Right renal pelvis (tissue), 4 donors: ENCODE measurements around the gene ZNF71. TPM values are rescaled to one million over a fixed set of nuclear protein-coding genes. Genes with fewer than 3 reads are reported as not detected.
A peak's percentile ranks its signal among the peaks of the same experiment; 100 is the strongest.
"Not testable (repeated sequence)": the region's sequence is repeated elsewhere in the genome, so short reads cannot be mapped to it uniquely, and the experiment has no call there.

Experiments
- DNase-seq, 4 donors: peaks; one replicate each; pipeline ENCODE4 v3.0.0-alpha.2; 2013; ENCODE audit warnings: low read depth in 4 of 4, low spot score in 3 of 4, missing footprints in 1 of 4
- polyA plus RNA-seq, 4 donors: library from polyadenylated mRNA; unstranded; fragments of 120-200 nt; gene quantifications; one replicate each; pipeline ENCODE4 v1.2.1, GENCODE V29; 2013; ENCODE audit not compliant: insufficient read length in 4 of 4

ZNF71 gene
- polyA plus RNA-seq, 4 donors: 8.4 to 9.3 (median 8.9) TPM

DNA sequence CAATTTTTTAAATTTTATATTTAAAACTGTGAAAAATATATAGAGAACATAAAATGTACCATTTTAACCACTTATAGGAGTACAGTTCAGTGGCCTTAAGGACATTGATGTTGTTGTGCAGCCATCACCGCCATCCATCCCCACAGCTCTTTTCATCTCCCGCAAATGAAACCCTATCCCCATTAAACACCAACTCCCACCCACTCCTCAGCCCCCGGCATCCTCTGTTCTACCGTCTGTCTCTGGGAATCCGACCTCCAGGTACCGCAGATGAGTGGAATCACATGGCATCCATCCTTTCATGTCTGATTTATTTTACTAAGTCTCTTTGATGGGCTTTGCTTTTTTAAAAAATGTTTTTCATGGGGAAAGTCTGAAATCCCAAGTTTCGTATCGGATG is 24.0 kb downstream of the ZNF71 start:
- DNase-seq: no peak

DNA sequence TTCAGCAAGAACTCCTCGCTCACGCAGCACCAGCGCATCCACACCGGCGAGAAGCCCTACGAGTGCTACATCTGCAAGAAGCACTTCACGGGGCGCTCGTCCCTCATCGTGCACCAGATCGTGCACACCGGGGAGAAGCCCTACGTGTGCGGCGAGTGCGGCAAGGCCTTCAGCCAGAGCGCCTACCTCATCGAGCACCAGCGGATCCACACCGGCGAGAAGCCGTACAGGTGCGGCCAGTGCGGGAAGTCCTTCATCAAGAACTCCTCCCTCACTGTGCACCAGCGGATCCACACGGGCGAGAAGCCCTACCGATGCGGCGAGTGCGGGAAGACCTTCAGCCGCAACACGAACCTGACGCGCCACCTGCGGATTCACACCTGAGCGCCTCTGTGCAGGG is 27.3 kb downstream of the ZNF71 start:
- no peak for DNase-seq

DNA sequence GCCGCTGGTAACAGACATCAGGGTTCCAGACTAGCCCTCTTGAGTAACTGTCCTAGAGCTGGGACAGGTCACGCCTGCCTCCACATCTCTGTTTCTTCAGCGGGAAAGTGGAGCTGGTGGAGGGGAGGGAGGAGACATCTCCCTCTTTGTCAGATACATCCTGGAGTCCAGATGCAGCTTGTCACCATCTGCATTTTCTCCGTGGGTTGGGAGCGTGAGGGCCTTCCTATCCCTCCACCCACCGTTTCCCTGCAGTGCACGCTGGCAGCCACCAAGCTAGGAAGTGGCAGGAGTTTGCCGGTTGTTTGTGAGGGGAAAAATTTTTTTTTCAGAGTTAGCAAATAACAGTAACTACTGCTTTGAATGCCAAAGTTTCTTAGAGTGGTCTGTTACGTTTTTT is 27.9 kb downstream of the ZNF71 start:
- no peak for DNase-seq

DNA sequence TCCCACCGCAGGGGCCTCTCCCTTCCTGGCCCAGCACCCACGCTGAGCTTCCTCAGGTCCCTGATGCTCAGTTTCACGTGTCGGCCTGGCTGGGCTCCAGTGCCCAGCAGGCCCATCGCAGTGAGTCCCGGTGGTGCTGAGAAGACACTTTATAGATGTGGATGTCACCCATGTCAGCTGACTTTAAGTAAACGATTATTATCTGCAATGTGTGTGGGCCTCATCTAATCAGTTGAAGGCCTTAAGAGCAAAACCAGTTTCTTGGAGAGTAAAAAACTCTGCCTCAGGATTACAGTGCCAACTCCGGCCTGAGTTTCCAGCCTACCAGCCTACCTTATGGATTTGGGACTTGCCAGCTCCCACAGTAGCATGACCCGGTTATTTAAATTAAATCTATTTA is 30.6 kb downstream of the ZNF71 start:
- DNase-seq: no peak

DNA sequence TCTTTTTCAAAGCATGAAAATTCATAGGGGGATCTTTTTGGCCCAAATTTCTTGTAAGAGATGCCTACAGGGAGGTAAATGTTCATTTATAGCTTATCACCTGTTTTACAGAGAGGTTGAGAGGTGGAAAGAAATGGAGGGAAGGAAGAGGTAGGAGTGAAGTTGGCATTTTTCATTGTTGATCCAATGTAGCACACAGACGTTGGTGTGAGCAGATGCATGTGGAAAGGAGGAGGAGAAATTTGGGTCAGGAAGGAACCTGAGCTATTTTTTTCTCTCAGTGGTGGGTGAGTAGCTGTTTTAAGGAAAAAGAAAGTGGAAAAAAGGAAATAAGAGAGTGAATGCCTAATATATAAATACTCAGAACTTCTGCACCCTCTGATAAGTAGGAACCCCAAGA is 37.9 kb downstream of the ZNF71 start:
- no peak for DNase-seq

DNA sequence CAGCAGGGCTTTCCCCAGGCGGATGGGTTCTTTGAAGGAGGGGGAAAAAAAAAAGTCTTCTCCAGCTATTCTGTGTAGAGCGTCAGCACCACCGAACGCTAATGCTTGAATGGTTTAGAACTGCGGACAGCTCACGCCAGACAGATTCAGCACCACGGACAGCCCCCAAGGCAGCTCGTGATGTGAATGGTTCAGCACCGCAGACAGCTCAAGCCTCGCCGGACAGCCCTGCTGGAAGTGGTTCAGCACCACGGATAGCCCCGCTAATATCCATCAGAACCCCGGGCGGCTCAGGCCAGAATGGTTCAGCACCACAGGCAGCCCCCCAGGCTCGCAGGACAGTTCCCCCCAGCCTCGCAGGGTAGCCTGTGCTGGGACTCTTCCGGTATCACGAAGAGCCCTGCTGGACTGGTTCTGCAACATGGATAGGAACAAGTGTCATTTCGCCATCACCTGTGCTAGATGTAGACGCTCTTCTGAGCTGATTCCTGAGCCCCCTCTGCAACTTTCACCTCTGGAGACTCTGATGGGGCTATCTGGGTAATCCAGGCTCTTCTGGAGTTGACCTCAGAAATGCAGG is 43.0 kb downstream of the ZNF71 start:
- peak; percentile 88 to 92 (median 90) for DNase-seq

DNA sequence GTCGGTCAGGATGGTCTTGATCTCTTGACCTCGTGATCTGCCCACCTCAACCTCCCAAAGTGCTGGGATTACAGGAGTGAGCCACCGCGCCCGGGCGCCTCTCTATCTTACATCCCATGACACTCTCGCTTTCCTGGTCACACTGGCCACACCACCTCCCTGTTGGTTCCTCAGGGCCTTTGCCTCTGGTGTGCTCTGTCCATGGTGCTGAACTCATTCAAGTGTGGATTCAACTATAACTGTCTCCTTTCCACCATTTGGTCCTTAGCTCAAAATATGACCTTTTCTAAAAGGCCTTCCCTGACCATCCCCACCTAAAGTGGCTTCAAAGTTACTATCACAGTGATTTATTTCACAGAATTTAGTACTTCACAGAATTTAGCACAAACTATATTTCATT is 44.1 kb downstream of the ZNF71 start:
- peak in 3 of 4 donors; percentile 13 to 26 (median 18) for DNase-seq

DNA sequence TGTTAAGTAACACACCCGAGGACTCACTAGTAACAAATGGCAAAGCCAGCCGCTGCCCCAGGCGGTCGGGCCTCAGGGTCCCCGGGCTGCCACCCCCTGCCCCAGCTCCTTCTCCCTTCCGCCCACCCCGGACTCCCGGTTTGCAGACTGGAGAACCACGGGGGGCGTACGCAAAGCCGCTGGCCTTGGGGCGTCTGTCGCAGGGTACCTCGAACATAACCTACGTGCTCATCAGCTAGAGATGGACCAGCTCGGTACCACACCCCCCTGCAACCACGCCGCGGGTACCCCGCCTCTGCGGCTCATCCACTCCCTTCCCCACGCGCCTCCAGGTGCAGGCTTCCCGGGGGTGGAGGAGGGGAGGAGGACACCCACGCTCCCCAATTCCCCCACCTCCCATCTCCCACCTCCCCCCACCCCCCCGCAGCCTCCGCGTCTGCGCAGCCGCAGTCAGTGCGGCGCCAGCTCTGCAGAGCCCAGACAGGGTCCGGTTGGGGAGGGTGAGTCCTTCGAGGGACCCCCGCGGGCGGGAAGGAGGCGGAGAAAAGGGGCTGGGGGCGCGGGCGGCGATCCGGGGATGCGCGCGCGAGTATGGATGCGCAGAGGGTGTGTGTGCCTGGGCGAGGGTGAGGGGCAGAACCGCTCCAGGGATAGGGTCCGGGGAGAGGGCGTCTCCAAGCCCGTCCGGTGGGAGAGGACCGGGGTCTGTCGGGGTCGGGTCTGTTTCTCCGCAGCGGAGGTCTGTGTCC is 47.8 kb downstream of the ZNF71 start, which contains the start of gene SMIM17:
Gene SMIM17, plus strand, starts transcription at position 449 of the 749 bp plus-strand sequence. CDS start 2,509 bp downstream, outside the sequence.
- DNase-seq: no peak

DNA sequence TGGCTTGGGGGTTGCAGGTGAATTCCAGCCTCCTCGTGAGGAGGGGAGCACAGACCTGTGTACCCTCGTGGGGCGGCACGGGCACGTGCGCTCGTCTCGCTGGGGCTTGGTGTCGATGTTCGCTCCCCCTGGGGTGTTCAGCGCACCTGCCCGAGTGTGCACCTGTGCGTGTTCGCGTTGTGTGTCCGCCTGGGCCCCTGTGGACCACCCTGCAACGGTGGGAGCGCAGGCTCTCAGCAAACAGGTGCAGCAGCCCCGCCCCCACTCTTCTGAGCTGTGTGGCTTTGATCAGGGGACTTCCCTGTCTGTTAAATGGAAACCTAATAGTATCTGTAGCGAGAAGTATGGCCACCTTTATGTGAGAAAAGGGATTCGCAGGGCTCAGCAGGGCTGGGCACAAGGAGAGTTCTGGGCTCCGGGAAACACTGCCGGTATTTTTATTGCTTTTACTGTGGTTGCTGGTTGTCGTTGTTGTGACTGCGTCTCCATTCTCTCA is 48.4 kb downstream of the ZNF71 start:
- no peak for DNase-seq

DNA sequence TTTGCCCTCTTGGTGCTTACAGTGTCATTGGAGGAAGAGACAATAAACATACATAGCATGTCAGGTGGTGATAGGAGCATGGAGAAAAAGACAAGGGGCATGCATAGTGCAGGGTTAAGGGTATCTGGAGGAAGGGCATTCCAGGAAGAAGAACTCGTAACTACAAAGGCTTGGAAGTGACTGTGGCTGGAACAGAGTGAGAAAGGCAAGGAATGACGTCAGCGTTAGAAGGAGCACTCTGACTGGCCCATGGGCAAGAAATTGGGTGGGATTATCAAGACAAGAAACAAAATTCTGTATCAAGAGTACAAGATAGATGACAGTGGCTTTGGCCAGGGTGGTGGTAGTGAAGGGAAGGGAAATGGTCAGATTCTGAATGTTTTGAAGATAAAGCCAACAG is 59.0 kb downstream of the ZNF71 start:
- DNase-seq: no peak

DNA sequence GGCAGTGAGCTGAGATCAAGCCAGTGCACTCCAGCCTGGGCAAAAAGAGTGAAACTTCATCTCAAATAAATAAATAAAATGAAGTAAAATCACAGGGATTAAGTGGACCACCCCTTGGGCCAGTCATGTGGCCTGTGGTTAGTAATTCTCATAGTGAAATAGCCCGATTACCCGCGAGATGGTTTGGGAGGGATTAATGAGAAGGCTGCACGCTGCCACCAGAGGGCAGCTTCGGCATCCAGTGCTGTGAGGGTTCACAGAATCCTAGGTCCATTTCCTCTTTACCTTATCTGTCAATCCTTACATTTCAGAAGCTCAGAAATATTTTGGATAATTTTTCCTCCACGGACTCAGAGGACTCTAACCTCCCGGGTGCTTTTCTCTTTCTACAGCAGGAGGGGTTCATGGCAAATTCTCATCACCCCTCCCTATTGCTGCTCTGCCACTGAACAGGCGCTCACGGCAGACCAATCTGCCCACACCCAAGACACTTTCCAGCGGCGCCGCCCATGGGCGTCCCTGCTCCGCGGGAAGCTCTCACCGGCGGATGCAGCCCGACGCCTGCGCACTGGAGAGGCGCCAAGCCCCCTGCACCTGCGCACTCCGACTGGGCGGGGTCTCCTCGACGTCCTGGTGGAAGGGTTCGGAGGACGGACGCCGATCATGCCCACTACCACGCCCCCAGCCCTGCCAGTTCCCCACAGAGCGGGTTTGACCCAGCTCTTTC is 65.4 kb downstream of the ZNF71 start:
- no peak for DNase-seq

DNA sequence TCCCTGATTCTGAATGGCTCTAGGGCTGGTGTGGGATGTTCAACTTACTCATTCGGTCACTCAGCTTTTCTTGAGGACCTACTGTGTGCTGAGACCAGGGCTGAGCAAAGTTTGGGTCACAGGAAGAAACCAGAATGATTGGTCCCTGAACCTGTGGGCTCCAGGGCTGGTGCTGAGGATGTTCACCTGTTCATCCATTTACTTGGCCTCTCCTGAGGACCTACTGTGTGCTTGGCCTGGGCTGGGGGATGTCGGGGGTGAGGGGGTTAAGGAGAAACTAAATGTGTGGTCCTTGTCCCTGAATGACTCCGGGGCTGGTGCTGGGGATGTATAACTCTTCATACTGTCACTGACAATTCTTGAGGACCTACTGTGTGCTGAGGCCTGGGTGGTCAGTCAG is 66.1 kb downstream of the ZNF71 start:
- no peak for DNase-seq

DNA sequence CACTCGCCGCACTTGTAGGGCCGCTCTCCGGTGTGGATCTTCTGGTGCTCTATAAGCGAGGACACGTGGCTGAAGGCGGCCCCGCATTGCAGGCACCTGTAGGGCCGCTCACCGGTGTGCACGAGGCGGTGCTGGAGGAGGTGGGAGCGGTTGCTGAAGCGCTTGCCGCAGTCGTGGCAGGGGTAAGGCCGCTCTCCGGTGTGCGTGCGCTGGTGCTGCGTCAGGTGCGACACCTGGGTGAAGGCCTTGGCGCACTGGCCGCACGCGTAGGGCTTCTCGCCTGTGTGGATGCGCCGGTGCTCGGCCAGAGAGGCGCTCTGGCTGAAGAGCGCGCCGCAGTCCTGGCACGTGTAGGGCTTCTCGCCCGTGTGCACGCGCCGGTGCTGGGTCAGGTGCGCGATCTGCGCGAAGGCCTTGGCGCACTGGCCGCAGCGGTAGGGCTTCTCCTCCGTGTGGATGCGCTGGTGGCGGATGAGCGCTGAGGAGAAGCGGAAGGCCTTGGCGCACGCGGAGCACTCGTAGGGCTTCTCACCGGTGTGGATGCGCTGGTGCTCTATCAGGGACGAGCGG is 68.9 kb downstream of the ZNF71 start:
- DNase-seq: no peak

DNA sequence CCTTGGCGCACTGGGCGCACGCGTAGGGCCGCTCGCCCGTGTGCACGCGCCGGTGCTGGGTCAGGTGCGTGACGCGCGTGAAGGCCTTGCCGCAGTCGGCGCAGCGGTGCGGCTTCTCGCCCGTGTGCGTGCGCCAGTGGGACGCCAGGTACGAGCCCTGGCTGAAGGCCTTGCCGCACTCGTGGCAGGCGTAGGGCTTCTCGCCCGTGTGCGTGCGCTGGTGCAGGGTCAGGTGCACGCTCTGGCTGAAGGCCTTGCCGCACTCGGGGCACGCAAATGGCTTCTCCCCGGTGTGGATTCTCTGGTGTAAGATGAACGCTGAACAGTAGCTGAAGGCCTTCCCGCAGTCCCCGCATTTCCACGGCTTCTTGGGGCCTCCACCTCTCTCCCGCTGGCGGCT is 69.4 kb downstream of the ZNF71 start:
- no peak for DNase-seq

DNA sequence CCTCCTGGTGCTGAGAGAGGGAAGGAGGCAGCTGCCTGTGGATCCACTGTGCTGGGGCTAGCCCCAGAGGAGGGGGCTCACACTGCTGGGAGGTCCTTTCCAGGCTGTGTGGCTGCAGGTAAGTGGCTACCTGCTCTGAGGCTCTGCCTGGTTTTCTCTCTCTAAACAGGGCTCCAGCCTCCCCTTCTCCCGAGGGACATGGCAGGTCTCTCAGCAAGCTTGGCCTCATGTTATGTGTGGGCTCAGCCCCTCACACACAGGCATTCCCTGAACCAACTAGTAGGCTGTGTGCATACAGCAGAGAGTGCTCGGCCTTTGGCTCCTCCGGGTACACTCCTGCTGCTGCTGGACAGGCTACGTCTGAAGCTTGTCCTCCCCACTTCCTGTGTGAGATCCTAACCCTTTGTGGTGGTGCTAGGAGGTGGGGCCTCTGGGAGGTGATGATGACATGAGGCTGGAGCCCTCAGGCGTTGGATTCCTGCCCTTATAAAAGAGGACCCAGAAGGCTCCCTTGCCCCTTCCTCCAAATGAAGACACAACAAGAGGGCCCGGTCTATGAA is 72.3 kb downstream of the ZNF71 start:
- DNase-seq: no peak

DNA sequence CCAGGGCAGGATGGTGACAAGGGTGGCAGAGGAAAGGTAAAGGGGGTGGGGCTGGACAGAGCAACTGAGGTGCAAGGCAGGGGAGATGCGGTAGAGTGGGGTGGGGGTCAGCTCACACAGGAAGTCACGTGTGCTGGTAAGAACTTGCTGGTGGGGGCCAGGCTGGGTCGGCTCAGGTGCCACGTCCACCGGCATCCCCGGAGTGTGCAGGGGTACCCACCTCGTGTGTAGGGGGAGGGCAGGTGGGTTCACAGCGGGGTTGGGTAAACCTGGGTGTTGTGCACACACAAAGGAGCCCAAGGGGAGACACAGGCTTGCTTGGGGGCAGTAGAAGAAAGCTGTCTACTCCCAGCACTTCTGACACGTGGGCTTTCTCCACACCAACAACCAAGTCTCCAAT is 73.6 kb downstream of the ZNF71 start:
- no peak for DNase-seq

DNA sequence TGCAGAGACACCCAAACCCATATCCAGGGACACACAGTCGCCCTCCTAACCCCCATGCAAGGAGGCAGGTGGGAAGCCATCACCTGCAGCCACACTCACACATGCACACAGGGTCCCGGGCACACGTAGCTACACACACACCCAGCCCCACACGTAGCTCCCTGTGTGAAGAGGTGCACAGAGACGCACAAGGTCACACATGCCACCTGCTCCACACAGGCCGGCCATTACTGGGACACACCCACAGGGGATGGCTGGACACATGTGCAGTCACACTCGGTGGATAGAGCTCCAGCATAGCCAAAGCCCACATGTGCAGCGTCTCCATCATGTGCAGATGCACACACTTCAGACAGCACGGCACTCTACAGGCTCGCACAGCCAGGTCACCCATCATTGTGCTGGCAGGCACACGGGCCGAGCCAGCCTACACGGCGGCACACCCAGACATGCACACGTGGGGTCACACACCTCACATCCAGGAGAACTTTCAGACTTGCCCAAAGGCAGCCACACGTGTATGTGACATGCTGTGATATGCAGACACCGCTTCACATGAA is 75.4 kb downstream of the ZNF71 start:
- no peak for DNase-seq

DNA sequence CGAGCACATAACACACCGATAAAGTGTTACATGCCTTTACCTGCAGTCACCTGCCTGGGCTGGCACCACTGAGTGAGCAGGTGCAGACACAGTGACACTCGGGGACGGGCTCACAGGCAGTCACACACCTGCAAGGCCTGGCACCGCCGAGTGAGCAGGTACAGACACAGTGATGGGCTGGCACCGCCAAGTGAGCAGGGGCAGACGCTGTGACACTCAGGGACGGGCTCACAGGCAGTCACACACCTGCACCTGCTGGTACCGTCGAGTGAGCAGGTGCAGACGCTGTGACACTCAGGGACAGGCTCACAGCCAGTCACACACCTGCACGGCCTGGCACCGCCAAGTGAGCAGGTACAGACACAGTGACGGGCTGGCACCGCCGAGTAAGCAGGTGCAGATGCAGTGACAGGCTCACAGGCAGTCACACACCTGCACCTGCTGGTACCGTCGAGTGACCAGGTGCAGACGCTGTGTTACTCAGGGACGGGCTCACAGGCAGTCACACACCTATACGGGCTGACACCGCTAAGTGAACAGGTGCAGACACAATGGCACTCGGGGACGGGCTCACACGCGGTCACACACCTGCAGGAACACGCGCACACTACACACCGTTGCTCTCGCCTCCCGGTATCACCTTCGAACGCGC is 76.0 kb downstream of the ZNF71 start:
- peak in 1 of 4 donors; percentile 10 for DNase-seq

DNA sequence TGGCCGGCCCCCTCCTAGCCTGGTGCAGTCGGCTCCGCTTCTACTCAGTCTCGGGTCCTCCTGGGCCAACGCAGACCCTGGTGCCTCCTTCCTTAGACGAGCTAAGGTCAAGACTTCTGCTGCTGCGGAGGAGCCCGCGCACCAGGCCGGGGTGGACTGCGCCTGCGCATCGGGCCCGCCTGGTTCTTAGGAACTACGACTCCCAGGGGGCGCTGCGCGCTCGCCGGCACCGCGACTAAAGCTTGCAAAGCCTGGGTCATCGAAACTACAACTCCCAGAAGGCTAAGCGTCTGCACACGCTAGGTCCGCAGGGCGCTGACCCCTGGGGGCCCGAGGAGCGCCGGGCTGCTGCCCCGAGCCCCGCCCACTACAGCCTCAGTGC is 76.5 kb downstream of the ZNF71 start, which contains the start of gene ZNF835:
Gene ZNF835, minus strand, starts transcription at position 145 of the 382 bp plus-strand sequence. CDS start 6,559 bp downstream, outside the sequence.
- peak; percentile 72 to 84 (median 80) for DNase-seq

DNA sequence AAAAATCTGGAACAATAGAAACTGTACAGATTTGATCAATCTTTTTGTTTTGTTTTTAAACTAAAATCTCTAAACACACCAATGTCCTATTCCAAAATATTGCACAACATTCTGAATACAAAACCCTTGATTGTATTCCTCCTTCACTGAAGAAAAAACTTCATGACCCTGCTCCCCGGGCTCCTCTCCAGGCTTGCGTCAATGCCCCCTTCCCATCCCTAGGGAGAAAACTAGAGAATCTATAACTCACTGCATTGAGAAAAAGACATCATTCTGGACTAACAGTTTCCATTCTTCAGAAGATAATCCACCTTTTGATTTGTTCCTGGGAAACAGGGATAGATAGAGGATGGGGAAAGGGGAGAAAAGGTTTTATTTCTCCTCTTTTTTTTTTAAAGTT is 77.5 kb downstream of the ZNF71 start:
- not testable (repeated sequence) for DNase-seq
